Right lobe of liver (tissue), 6 donors: ENCODE data around the gene BCCIP. TPM values are rescaled to one million over a fixed set of nuclear protein-coding genes. Genes with fewer than 3 reads are reported as not detected.

Experiments
- ATAC-seq, 4 donors: fragments of 200-7000 bp; cut with Tn5 transposase; one replicate each; pipeline ENCODE4 v1.9.1; 2020; ENCODE audit warnings: mild to moderate bottlenecking in 4 of 4, moderate library complexity in 4 of 4
- DNase-seq, 3 donors: peaks; one replicate each; pipeline ENCODE4 v3.0.0-alpha.2; 2020
- H3K27ac ChIP-seq, 3 donors: fragments of 200-600 bp; one replicate each; pipeline ENCODE4 v1.8.0; 2022
- H3K27me3 ChIP-seq, 2 donors: fragments of 200-600 bp; one replicate each; pipeline ENCODE4 v1.8.0; 2022
- H3K36me3 ChIP-seq, 4 donors: fragments of 200-600 bp; sonication (generic) in 1 of 4; one replicate each; pipeline versions ENCODE4 v1.5.1 to v1.8.0; 2017 to 2022; ENCODE audit warnings: control low read depth in 1 of 4
- H3K4me1 ChIP-seq, 4 donors: fragments of 200-600 bp; sonication (generic) in 1 of 4; one replicate each; pipeline versions ENCODE4 v1.5.1 to v1.8.0; 2017 to 2022; ENCODE audit warnings: control low read depth in 1 of 4
- H3K4me3 ChIP-seq, 3 donors: fragments of 200-600 bp; one replicate each; pipeline ENCODE4 v1.8.0; 2022
- H3K9me3 ChIP-seq, 4 donors: fragments of 200-600 bp; sonication (generic) in 1 of 4; one replicate each; pipeline versions ENCODE4 v1.5.1 to v1.8.0; 2017 to 2022; ENCODE audit warnings: control low read depth in 1 of 4
- CTCF ChIP-seq, 4 donors: fragments of 200-600 bp in 3 of 4; fragments of 450-650 bp in 1 of 4; IDR thresholded peaks; one replicate each; pipeline versions ENCODE4 v1.5.1 to v1.8.0; 2016 to 2022; ENCODE audit warnings: antibody characterized with exemption in 4 of 4, mild to moderate bottlenecking in 2 of 4
- POLR2A ChIP-seq: fragments of 450-650 bp; IDR thresholded peaks from one replicate; pipeline ENCODE4 v1.6.1; 2017; ENCODE audit warnings: antibody characterized with exemption, mild to moderate bottlenecking
- WGBS: methylation state at CpG from one replicate; pipeline ENCODE4 v1.1.6; 2018; ENCODE audit warnings: low coverage, low lambda C conversion rate; ENCODE audit not compliant: insufficient coverage; ENCODE audit errors: missing lambda C conversion rate; 5-methylcytosine and 5-hydroxymethylcytosine counted together
- intact Hi-C, 2 donors: fragments of 100-400 bp; cut with DNase I; formaldehyde crosslinking; loops; one replicate each; pipeline versions ENCODE4 v1.11.2 to v1.14.1; 2022
- total RNA-seq, 6 experiments: library from RNA; depleted of rRNA in 2 of 6; stranded (reverse); fragments of >200 nt in 2 of 6; fragmentation: NEBNext Ultra II Directional in 3 of 6; extraction: Animal tissue kit (Norgen Biotek cat#: 25700) in 3 of 6; gene quantifications; one replicate each; pipeline versions ENCODE4 v1.1.0 to v1.2.4, GENCODE V29; 2016 to 2023
- donor health status: DM: no; HTN: yes; CAD: no.
- donor health status: DM: no; HTN: no; CAD: no.
- donor health status: DM: no; HTN: no; CAD: no.
- donor health status: DM: no; HTN: yes; CAD: no.
- donor health status: DM: no; HTN: yes; CAD: no.

Gene BCCIP
- total RNA-seq, 6 experiments from 2014 or later = 25.9 to 43.3 (median 29.6) TPM

DNA sequence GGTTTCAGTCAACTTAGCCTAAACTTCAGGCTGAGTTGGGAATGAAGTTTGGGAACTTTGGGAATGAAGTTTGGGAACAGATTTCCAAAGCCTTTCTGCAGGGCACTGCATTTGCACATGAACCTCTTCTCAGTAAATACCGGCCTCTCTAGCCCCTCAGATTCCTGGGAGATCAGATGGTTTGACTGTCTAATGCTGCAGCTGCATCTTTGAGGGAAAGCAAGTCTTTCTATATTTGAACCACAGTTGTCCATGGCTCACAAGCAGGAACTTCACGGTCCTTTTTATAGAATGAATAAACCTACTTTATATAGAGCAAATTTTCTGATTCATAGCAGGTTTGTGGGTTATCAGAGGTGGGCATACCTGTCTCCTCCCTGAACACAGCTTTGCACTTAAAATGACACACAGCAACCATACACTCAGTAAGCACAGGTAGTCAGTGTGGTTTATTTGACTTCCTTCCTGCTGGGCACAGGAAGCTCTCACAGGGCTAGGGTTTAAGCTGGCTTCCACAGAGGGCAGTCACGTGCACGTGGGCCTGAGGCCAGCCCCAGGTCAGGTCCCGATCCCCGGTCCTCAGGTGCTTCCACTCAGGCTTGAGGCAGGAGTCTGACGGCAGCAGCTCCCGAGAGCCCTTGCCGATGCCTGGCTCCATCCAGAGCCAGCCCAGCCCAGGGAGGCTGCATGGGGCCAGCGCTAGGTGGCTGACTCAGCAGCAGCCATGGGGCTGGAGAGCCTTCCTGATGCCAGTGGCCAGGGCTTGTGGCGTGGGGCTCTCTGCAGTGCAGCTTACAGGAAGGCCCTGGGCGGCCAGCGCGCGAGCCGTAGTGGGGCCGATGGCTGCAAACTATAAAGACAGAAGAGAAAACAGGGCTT lies 35.0 kb upstream of the BCCIP start:
- no peak for DNase-seq

GRCh38 chr10:125792342-125793300 lies 30.7 kb upstream of the BCCIP start:
- no peak overlapping the region for H3K27ac ChIP-seq
- WGBS = 70% methylated on average over 4 of the region's 14 CpGs
- ATAC-seq (peak in 1 of 4 donors; percentile 26), DNase-seq (no peak)
- H3K9me3 ChIP-seq = no peaks in the 10 kb centered on the region
- no peak for TF ChIP-seq POLR2A
- no peak for TF ChIP-seq CTCF (IDR thresholded peaks at IDR 0.05)
- no peaks in the 10 kb centered on the region for H3K27me3 ChIP-seq
- H3K4me1 ChIP-seq = no peaks in the 10 kb centered on the region
- intact Hi-C loops = no loop called here
- H3K4me3 ChIP-seq = no peak overlapping the region
- H3K36me3 ChIP-seq = peaks cover 0 to 23% (median 0%) of the 10 kb centered on the region in 4 donors

More for the DNA sequence above, 35.0 kb upstream of the BCCIP start:
- ATAC-seq = peak in 2 of 4 donors; percentile 16 to 22
- Histone ChIP-seq H3K27ac (no peak overlapping the region), H3K4me1 (no peaks in the 10 kb centered on the region), H3K9me3 (no peaks in the 10 kb centered on the region), H3K27me3 (no peaks in the 10 kb centered on the region), H3K36me3 (peaks cover 0 to 14% (median 0%) of the 10 kb centered on the region in 4 donors), H3K4me3 (no peak overlapping the region)
- intact Hi-C loops = no loop called here
- TF ChIP-seq CTCF (IDR thresholded peaks at IDR 0.05) = no peak
- no peak for TF ChIP-seq POLR2A
- WGBS = 79% methylated on average over 3 of the region's 17 CpGs

- no peak for ATAC-seq
- peaks cover 0 to 23% (median 0%) of the 10 kb centered on the region in 4 donors for H3K36me3 ChIP-seq
Observed at GRCh38 chr10:125795128-125795527, 28.2 kb upstream of the BCCIP start.

More at GRCh38 chr10:125795128-125795527, 28.2 kb upstream of the BCCIP start:
- TF ChIP-seq CTCF (IDR thresholded peaks at IDR 0.05) = no peak
- TF ChIP-seq POLR2A = no peak
- Histone ChIP-seq H3K4me3 (no peak overlapping the region), H3K27me3 (no peaks in the 10 kb centered on the region), H3K9me3 (no peaks in the 10 kb centered on the region), H3K27ac (no peak overlapping the region), H3K4me1 (no peaks in the 10 kb centered on the region)
- WGBS = no CpG with 5 or more reads among the region's 2 CpGs
- DNase-seq = no peak
- intact Hi-C loops = no loop called here
